Measurements from ENCODE around the gene MYL5.
"Not testable (repeated sequence)": the region's sequence is repeated elsewhere in the genome, so short reads cannot be mapped to it uniquely, and the experiment has no call there.

MYL5 gene

DNA sequence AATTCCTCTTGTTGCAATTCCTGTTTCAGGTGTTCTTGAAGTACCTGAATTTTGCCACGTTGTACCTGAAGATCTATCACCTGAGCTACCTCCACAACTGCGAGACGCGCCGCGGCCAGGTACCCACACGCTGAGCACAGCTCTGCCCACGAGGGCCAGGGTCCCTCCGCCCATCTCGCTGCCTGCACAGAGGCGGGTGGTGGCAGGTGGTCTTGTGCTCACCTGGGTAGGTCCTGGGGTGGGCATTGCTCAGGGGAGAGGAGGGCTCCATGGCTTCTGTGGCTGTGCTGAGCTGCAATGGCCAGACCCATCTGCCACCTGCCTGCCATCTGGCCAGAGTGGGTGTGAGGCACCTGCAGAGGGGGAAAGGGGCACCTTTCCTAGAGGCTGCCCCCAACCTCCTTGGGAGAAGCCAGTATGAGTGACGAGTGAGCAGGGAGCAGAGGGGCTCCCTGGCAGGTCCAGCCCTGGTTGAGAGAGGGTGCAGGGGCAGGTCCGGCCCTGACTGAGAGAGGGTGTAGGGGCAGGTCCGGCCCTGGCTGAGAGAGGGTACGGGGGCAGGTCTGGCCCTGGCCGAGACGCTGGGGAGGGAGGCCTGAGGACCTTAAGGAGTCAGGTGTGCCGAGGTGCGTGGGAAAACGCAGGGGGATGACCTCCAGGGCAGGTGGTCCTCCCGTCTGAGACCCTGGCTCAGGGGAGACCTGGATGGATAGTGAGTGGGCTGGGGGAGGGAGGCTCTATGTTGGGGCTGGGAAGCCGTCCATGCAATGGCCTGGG lies 38.3 kb upstream of the MYL5 start:
- DNase-seq (ENCODE audit: low spot score): no peak

DNA sequence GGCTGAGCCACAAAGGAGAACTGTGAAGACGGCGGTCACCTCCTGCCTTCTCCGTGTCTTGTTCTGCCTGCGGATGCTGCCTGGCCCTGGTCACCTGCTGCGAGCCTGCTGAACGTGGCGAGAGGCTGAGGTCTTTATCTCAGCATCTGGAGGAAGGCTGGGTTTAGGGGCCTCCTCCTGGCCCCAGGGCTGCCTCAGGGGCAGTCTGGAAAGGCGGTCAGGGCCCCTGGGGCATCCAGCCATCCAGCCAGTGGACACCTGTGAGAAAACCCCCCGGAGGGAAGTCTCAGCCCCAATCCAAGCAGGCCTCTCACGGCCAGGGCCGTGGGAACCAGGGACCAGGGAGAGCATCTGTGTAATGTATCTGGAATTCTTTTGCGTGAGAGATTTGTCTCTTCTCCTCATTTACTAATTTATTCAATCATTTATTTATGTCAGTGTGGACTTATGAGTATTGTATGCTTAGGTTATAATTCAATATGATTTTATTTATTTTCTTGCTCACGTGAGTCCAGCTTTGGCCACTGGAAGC lies 37.6 kb upstream of the MYL5 start:
- DNase-seq (ENCODE audit: low spot score): no peak

DNA sequence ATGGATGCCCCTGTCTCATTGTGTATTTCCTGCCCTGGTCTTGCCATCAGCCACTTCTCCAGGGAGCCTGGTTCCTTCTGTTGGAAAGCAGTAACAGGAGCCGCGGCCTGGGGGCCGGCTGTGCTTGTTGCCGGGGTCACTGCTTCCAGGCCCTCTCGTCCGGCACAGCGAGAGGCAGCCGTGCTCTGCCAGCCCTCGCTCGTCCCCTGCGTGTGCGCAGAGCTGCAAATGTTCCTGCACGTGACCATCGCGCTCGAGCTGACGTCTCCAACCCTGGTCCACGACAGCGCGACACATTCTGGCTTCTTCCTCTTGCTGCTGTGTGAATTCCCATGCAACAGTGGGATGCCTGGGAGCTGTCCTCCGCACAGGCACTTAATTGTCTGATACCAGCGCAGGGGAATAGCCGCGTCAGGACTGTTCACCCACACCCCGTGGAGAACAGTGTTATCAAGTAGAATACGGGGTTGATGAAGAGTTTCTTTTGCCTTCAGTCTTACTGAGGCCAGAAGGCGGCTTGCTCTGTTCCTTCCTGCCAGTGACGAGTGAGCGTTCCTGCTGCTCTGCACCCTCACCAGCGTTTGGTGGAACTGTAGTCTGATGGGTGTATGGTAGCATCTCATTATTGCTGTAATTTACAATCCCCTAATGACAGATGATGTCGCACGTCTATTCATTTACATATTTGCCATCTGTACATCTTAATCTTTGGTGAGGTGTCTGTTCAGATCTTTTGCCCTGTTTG lies 36.6 kb upstream of the MYL5 start:
- DNase-seq (ENCODE audit: low spot score): no peak

DNA sequence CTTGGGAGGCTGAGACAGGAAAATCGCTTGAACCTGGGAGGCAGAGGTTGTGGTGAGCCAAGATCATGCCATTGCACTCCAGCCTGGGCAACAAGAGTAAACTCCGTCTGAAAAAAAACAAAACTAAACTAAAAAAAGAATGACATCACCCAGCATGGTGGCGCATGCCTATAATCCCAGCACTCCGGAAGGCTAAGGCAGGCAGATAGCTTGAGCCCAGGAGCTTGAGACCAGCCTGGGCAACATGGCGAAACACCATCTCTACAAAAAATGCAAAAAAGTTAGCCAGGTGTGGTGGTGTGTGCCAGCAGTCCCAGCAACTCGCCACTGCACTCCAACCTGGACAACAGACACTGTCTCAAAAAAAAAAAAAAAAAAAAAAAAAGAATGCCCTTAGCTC lies 32.0 kb upstream of the MYL5 start:
- DNase-seq (ENCODE audit: low spot score): not testable (repeated sequence)

GRCh38 chr4:646460-646859 lies 27.9 kb upstream of the MYL5 start:
- no peak for DNase-seq (ENCODE audit: low spot score)

DNA sequence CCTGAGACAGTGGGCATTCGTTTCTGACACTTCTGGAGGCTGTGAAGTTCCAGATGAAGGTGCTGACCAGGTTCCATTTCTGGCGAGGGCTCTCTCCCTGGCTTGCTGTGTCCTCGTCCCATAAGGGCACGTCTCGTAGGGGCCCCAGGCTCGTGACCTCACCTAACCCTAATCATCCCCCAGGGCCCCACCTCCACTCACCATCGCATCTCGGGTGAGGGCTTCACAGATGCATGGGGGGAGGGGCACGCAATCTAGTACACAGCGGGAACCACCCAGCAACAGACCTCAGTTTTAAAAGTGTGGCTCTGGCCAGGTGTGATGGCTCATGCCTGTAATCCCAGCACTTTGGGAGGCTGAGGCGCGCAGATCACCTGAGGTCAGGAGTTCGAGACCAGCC lies 26.9 kb upstream of the MYL5 start:
- no peak for DNase-seq (ENCODE audit: low spot score)

DNA sequence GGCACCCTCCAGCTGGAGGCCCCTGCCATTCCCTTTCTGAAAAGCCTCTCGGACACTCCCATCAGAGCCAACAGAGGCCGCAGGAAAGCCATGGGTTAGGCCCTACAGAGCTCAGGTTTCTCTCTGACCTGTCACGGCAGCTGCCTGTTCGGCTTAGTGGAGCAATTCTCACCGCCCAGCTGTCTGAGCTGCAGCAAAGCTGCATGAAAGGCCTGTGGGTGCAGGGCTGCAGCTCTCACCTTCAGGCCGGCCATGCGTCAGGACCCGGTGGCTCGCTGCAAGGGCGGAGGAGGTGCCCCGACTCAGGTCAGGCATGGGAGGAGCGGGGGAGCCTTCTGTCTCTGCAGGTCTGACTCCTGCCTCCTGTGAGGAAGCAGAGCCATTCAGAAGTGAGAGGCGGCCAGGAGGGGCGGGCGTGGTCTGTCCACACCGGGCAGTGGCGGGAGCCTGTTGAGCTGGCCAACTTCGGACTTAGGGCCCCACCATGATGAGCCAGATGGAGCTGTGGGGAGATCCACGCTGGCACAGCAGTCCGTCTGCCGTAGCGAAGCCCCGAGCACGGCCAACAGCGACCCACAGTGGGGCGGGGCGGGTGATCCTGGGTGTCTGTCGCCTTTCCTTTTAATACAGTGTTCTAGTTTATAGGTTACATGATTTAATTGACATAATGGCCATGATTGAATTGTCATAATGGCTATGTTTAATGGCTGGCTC lies 25.6 kb upstream of the MYL5 start:
- DNase-seq (ENCODE audit: low spot score): no peak

DNA sequence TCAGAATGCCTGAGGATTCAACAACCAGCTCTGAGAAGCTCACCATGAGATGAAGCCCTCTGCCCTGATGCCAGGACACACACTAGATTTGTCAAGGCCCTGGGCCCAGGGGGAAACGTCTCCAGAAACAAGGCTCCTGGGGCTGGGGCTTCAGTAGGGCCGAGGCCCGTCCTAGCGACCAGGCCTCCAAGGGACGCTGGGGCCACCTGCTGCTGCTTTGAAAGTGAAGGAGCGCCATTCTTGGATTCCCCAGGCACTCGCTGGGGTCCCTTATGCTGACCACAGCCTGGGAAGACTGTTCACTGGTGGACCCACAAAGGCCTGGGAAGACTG lies 25.1 kb upstream of the MYL5 start:
- DNase-seq (ENCODE audit: low spot score): no peak

DNA sequence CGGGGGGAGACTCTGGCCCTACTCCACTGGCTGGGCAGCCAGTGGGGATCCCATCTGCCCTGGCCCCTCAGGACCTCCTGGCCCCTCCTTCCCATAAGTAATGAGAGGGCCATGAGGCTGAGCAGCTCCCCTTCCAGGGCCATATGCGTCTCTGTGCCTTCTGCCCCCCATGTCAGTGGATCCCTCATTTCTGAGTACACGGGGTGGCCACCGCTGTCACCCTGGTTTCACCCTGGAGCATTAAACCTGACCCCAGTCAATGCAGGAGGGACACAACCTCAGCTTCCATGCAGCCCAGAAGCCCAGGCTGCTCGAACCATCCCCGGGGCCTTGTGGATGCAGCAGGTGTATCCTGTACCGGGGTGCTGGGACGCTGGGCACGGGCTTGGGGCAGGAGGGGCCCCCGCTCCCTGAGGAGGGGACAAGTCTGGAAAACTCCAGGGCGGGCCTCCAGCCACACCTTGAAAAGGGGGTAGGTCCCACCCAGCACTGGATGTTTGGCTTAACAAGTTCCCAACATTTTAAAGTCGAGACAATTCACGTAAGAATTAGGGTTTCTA lies 24.5 kb upstream of the MYL5 start:
- DNase-seq (ENCODE audit: low spot score): no peak

GRCh38 chr4:650461-650860 lies 23.9 kb upstream of the MYL5 start:
- DNase-seq (ENCODE audit: low spot score): no peak

GRCh38 chr4:650951-651883 lies 23.1 kb upstream of the MYL5 start:
- DNase-seq (ENCODE audit: low spot score): no peak

GRCh38 chr4:651884-652642 lies 22.3 kb upstream of the MYL5 start:
- DNase-seq (ENCODE audit: low spot score): no peak

GRCh38 chr4:653080-653821 lies 21.1 kb upstream of the MYL5 start:
- no peak for DNase-seq (ENCODE audit: low spot score)

GRCh38 chr4:653831-654502 lies 20.4 kb upstream of the MYL5 start:
- DNase-seq (ENCODE audit: low spot score): no peak

GRCh38 chr4:654503-654845 lies 19.9 kb upstream of the MYL5 start:
- DNase-seq (ENCODE audit: low spot score): no peak

- DNase-seq (ENCODE audit: low spot score): no peak
These were observed 19.4 kb upstream of the MYL5 start for GRCh38 chr4:654871-655463.

GRCh38 chr4:655464-656151 lies 18.7 kb upstream of the MYL5 start:
- no peak for DNase-seq (ENCODE audit: low spot score)
